Measurements from ENCODE around the gene FAM222B. TPM values are rescaled to one million over a fixed set of nuclear protein-coding genes. Genes with fewer than 3 reads are reported as not detected.

FAM222B gene
- total RNA-seq, 2 experiments from 2014 or later: 4.0 to 15.2 TPM

- Histone ChIP-seq H3K9me3 (ENCODE audit: low read length) (peaks cover 3% of the 10 kb centered on the region; the same call in 1 of the 2 replicates), H3K4me3 (ENCODE audit: low read depth, low read length, poor library complexity, severe bottlenecking) (no peak overlapping the region), H3K27ac (ENCODE audit: low read depth, low read length, poor library complexity, severe bottlenecking) (no peak overlapping the region), H2AFZ (ENCODE audit: low read length) (no peak overlapping the region), H4K20me1 (ENCODE audit: insufficient read depth, low read length) (no peaks in the 10 kb centered on the region), H3K4me2 (ENCODE audit: low read length) (no peak overlapping the region), H3K36me3 (ENCODE audit: insufficient read depth, low read length) (peaks cover 26% of the 10 kb centered on the region), H3K79me2 (ENCODE audit: insufficient read depth, low read depth, low read length) (peaks cover 8% of the 10 kb centered on the region; the same call in 1 of the 2 replicates), H3K9me2 (ENCODE audit: insufficient read depth, low read length) (no peaks in the 10 kb centered on the region), H3K4me1 (ENCODE audit: insufficient read depth, low read length, poor library complexity, severe bottlenecking) (peaks cover 45% of the 10 kb centered on the region)
- CTCF ChIA-PET (ENCODE audit: unreplicated experiment): no interaction called here
- TF ChIP-seq, protein P1, sequence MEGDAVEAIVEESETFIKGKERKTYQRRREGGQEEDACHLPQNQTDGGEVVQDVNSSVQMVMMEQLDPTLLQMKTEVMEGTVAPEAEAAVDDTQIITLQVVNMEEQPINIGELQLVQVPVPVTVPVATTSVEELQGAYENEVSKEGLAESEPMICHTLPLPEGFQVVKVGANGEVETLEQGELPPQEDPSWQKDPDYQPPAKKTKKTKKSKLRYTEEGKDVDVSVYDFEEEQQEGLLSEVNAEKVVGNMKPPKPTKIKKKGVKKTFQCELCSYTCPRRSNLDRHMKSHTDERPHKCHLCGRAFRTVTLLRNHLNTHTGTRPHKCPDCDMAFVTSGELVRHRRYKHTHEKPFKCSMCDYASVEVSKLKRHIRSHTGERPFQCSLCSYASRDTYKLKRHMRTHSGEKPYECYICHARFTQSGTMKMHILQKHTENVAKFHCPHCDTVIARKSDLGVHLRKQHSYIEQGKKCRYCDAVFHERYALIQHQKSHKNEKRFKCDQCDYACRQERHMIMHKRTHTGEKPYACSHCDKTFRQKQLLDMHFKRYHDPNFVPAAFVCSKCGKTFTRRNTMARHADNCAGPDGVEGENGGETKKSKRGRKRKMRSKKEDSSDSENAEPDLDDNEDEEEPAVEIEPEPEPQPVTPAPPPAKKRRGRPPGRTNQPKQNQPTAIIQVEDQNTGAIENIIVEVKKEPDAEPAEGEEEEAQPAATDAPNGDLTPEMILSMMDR (conservative IDR thresholded peaks at IDR 0.05; ENCODE audit: low read length): no peak
- no peak for TF ChIP-seq EZH2phosphoT487 (IDR thresholded peaks at IDR 0.05; ENCODE audit: borderline replicate concordance, low read depth, low read length)
- DNase-seq (ENCODE audit: low spot score): no peak
- BruUV-seq (replicated peaks): no TSS peak
- intact Hi-C loops (cut with micrococcal nuclease; ENCODE audit: unreplicated experiment): no loop called here
- POLR2A ChIA-PET: interaction anchor here (1.1 to 1.6 kb wide), 2 partner anchors 15 to 16 kb away, joined by 3 to 5 read pairs; partner anchors contain the start of gene RPL23A
These were observed 107.3 kb downstream of the FAM222B start for GRCh38 chr17:28735242-28735722.

GRCh38 chr17:28734712-28735241 lies 107.8 kb downstream of the FAM222B start:
- H3K9me2 ChIP-seq (ENCODE audit: insufficient read depth, low read length): no peaks in the 10 kb centered on the region
- intact Hi-C loops (cut with micrococcal nuclease; ENCODE audit: unreplicated experiment): no loop called here
- peaks cover 3% of the 10 kb centered on the region; the same call in 1 of the 2 replicates for H3K9me3 ChIP-seq (ENCODE audit: low read length)
- H3K36me3 ChIP-seq (ENCODE audit: insufficient read depth, low read length): peaks cover 21% of the 10 kb centered on the region
- H3K27ac ChIP-seq (ENCODE audit: low read depth, low read length, poor library complexity, severe bottlenecking): no peak overlapping the region
- H4K20me1 ChIP-seq (ENCODE audit: insufficient read depth, low read length): no peaks in the 10 kb centered on the region
- TF ChIP-seq EZH2phosphoT487 (IDR thresholded peaks at IDR 0.05; ENCODE audit: borderline replicate concordance, low read depth, low read length): no peak
- TF ChIP-seq, protein P1 (conservative IDR thresholded peaks at IDR 0.05; ENCODE audit: low read length): no peak
- no peak overlapping the region for H3K4me2 ChIP-seq (ENCODE audit: low read length)
- POLR2A ChIA-PET: interaction anchor here (1.1 to 1.6 kb wide), 2 partner anchors 15 to 16 kb away, joined by 3 to 5 read pairs; partner anchors contain the start of gene RPL23A
- no peak overlapping the region for H3K4me3 ChIP-seq (ENCODE audit: low read depth, low read length, poor library complexity, severe bottlenecking)
- no TSS peak for BruUV-seq (replicated peaks)
- no peak for DNase-seq (ENCODE audit: low spot score)
- H2AFZ ChIP-seq (ENCODE audit: low read length): no peak overlapping the region
- H3K4me1 ChIP-seq (ENCODE audit: insufficient read depth, low read length, poor library complexity, severe bottlenecking): peaks cover 43% of the 10 kb centered on the region
- peaks cover 3% of the 10 kb centered on the region; the same call in 1 of the 2 replicates for H3K79me2 ChIP-seq (ENCODE audit: insufficient read depth, low read depth, low read length)
- CTCF ChIA-PET (ENCODE audit: unreplicated experiment): no interaction called here

DNA sequence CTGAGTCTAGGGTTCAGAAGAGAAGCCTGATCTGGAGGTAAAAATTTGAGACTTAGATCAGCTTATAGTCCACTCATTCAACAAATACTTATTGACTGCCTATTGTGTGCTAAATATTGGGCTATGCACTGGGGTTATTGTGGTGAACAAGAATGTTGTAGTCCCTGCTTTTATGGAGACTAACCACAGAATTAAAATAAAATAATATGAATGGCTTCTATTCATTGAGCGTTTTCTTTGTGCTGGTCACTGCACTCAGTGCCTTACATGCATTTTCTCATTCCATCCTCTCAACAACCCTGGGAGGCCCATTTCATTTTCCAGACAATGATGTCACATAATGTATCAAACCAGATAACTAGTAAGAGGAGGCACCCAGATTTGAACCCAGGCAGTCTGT lies 109.2 kb downstream of the FAM222B start:
- POLR2A ChIA-PET: no interaction called here
- Histone ChIP-seq H3K4me2 (ENCODE audit: low read length) (no peak overlapping the region), H3K4me1 (ENCODE audit: insufficient read depth, low read length, poor library complexity, severe bottlenecking) (peaks cover 38% of the 10 kb centered on the region), H2AFZ (ENCODE audit: low read length) (no peak overlapping the region), H3K27ac (ENCODE audit: low read depth, low read length, poor library complexity, severe bottlenecking) (no peak overlapping the region), H3K36me3 (ENCODE audit: insufficient read depth, low read length) (peaks cover 14% of the 10 kb centered on the region), H3K9me3 (ENCODE audit: low read length) (no peaks in the 10 kb centered on the region), H3K4me3 (ENCODE audit: low read depth, low read length, poor library complexity, severe bottlenecking) (no peak overlapping the region), H3K9me2 (ENCODE audit: insufficient read depth, low read length) (no peaks in the 10 kb centered on the region), H4K20me1 (ENCODE audit: insufficient read depth, low read length) (no peaks in the 10 kb centered on the region), H3K79me2 (ENCODE audit: insufficient read depth, low read depth, low read length) (no peaks in the 10 kb centered on the region; the same call in 1 of the 2 replicates)
- intact Hi-C loops (cut with micrococcal nuclease; ENCODE audit: unreplicated experiment): no loop called here
- no peak for DNase-seq (ENCODE audit: low spot score)
- no TSS peak for BruUV-seq (replicated peaks)
- TF ChIP-seq EZH2phosphoT487 (IDR thresholded peaks at IDR 0.05; ENCODE audit: borderline replicate concordance, low read depth, low read length): no peak
- TF ChIP-seq, protein P1 (conservative IDR thresholded peaks at IDR 0.05; ENCODE audit: low read length): no peak
- CTCF ChIA-PET (ENCODE audit: unreplicated experiment): no interaction called here
